GM18907 (cell line): ENCODE measurements around the gene TH.
"Not testable (repeated sequence)": the region's sequence is repeated elsewhere in the genome, so short reads cannot be mapped to it uniquely, and the experiment has no call there.

Source experiments
- ATAC-seq: cut with Tn5 transposase; IDR thresholded peaks from one replicate; pipeline ENCODE4 v1.9.1; 2021; ENCODE audit warnings: mild to moderate bottlenecking, moderate library complexity; ENCODE audit not compliant: unreplicated experiment

Gene TH

DNA sequence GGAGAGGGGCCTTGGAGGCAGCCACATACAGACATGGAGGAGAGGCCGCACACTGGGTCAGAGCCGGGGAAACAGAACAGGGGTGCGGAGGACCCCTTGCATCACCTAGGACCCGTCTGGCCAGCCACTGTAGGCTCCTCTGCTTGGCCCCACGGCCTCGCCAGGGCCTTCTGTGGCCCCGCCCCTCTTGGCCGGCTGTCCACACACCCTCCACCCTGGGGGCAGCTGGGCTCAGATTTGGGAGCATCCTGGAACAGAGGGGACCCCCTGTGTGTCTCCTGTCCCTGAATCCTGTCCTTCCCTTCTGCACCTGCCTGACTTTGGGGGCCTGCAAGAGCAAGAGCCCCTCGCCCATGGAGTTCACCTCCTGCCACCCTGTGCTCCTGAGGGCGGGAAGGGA lies 7.9 kb upstream of the TH start:
- ATAC-seq, result no peak

- ATAC-seq, result no peak
Measured at GRCh38 chr11:2178906-2179494, 7.4 kb upstream of the TH start.

- not testable (repeated sequence) for ATAC-seq
Measured at GRCh38 chr11:2178055-2178773, 6.6 kb upstream of the TH start.

- no peak for ATAC-seq
Measured at GRCh38 chr11:2177076-2177475, 5.5 kb upstream of the TH start.

GRCh38 chr11:2176389-2176900 lies 4.8 kb upstream of the TH start:
- no peak for ATAC-seq

- ATAC-seq, result no peak
Measured at GRCh38 chr11:2175659-2176058, 4.0 kb upstream of the TH start.

- ATAC-seq, result no peak
Measured at GRCh38 chr11:2174361-2174760, 2.7 kb upstream of the TH start.

- ATAC-seq, result no peak
Measured at GRCh38 chr11:2173761-2174160, 2.1 kb upstream of the TH start.

- ATAC-seq, result no peak
Measured at GRCh38 chr11:2173150-2173693, 1.6 kb upstream of the TH start.

GRCh38 chr11:2172676-2173075 lies 1.1 kb upstream of the TH start:
- no peak for ATAC-seq

DNA sequence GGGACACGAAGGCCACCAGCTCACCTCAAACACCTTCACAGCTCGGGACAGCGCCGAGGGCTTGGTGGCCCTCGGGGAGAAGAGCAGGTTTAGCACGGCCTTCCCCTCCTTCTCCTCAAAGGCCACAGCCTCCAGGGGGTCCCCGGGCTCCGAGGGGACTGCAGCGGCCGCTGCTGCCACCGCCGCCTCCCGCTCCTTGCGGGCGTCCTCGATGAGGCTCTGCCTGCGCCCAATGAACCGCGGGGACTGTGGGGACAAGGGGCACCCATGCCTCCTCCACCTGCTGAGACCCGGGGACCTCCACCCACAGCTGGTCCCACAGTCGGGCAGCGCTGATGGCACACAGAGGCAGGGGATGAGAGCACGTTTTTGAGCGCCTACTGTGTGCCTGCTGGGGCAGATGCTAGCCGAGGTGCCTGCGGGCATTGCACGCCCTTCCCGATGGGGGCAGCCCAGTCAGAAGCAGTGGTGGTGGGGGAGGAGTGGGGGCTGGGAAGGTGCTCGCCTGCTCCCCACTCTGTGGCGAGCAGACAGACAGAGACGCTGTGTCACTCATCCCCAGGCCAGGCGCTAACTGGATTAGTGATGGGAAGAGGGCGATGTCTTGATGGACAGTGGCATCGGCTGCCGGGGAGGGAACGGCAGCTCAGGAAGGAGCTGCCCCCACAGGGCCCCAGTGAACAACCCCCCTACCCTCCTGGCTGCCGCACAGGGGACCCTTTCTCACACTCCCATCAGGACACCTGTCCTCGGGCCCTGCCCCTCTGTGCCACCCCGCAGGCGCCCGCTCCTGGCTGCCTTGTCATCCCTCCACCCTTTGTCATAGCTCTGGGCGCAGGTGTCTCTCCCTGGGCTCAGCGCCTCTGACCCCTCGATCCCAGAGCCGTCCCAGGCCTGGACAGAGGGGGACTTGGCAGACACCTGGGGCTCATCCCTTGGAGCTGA lies 1.7 kb downstream of the TH start:
- no peak for ATAC-seq

GRCh38 chr11:2169005-2169378 lies 2.6 kb downstream of the TH start:
- no peak for ATAC-seq

- no peak for ATAC-seq
Measured at GRCh38 chr11:2168286-2169004, 3.2 kb downstream of the TH start.

GRCh38 chr11:2167141-2168045 lies 4.2 kb downstream of the TH start:
- no peak for ATAC-seq

DNA sequence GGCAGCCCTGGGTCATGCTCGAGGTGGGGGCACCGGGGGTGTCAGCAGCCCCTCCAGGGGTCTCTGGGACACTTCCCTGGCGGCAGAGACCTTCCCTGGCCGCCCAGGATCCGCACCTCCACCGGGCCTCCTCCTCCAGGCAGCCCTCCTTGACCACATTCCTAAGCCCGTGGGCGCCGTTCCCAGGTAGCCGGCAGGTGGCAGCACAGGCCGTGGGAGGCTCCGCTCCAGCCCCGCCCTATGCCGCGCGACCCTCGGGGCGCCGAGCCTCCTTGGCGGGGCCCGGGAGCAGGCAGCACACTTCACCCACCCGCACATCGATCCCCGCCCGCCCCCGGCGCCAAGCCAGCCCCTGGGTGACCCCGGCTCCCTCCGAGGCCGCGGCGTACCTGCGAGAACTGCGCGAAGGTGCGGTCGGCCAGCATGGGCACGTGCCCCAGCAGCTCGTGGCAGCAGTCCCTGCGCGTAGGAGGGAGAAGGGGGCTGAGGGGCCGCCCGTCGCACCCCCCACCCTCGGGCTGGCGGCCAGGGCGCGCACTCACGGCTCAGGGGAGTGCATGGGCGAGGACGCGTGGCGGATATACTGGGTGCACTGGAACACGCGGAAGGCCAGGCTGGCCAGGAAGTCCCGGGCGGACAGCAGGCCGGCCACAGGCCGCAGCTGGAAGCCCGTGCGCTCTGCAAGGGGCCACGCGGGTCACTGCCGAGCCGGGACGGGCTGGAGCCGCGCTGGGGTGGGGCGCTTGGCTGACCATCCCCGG lies 5.3 kb downstream of the TH start:
- ATAC-seq, result no peak

GRCh38 chr11:2165571-2165970 lies 6.0 kb downstream of the TH start:
- no peak for ATAC-seq

GRCh38 chr11:2164861-2165555 lies 6.6 kb downstream of the TH start:
- no peak for ATAC-seq

GRCh38 chr11:2164081-2164480 lies 7.5 kb downstream of the TH start:
- no peak for ATAC-seq
